ENCODE results near the gene AGBL2. TPM values are rescaled to one million over a fixed set of nuclear protein-coding genes. Genes with fewer than 3 reads are reported as not detected.

AGBL2 gene
- total RNA-seq, 2 experiments from 2014 or later = 2.0 to 8.4 TPM

GRCh38 chr11:47645500-47645899 lies 69.7 kb downstream of the AGBL2 start:
- intact Hi-C loops (cut with micrococcal nuclease; ENCODE audit: unreplicated experiment) = loop anchor here (10.0 kb wide), 1 partner anchor 469 kb away; no protein-coding TSS in a partner anchor
- H3K36me3 ChIP-seq (ENCODE audit: insufficient read depth, low read length) = 0 out of 2 replicates have a peak, but pooled peaks cover 3% of the 10 kb centered on the region
- ChIA-PET CTCF (ENCODE audit: unreplicated experiment) (no interaction called here), POLR2A (no interaction called here)
- TF ChIP-seq, protein P1, sequence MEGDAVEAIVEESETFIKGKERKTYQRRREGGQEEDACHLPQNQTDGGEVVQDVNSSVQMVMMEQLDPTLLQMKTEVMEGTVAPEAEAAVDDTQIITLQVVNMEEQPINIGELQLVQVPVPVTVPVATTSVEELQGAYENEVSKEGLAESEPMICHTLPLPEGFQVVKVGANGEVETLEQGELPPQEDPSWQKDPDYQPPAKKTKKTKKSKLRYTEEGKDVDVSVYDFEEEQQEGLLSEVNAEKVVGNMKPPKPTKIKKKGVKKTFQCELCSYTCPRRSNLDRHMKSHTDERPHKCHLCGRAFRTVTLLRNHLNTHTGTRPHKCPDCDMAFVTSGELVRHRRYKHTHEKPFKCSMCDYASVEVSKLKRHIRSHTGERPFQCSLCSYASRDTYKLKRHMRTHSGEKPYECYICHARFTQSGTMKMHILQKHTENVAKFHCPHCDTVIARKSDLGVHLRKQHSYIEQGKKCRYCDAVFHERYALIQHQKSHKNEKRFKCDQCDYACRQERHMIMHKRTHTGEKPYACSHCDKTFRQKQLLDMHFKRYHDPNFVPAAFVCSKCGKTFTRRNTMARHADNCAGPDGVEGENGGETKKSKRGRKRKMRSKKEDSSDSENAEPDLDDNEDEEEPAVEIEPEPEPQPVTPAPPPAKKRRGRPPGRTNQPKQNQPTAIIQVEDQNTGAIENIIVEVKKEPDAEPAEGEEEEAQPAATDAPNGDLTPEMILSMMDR (conservative IDR thresholded peaks at IDR 0.05; ENCODE audit: low read length) = no peak
- no peak for TF ChIP-seq EZH2phosphoT487 (IDR thresholded peaks at IDR 0.05; ENCODE audit: borderline replicate concordance, low read depth, low read length)
- H3K4me2 ChIP-seq (ENCODE audit: low read length) = no peak overlapping the region
- H3K4me3 ChIP-seq (ENCODE audit: low read depth, low read length, poor library complexity, severe bottlenecking) = no peak overlapping the region
- BruUV-seq (replicated peaks) = no TSS peak
- no peak overlapping the region for H2AFZ ChIP-seq (ENCODE audit: low read length)
- H3K27ac ChIP-seq (ENCODE audit: low read depth, low read length, poor library complexity, severe bottlenecking) = no peak overlapping the region
- no peaks in the 10 kb centered on the region for H3K9me3 ChIP-seq (ENCODE audit: low read length)
- H3K9me2 ChIP-seq (ENCODE audit: insufficient read depth, low read length) = no peaks in the 10 kb centered on the region
- peaks cover 20% of the 10 kb centered on the region for H3K4me1 ChIP-seq (ENCODE audit: insufficient read depth, low read length, poor library complexity, severe bottlenecking)
- DNase-seq (ENCODE audit: low spot score) = no peak
- no peaks in the 10 kb centered on the region for H4K20me1 ChIP-seq (ENCODE audit: insufficient read depth, low read length)
- peaks cover 16% of the 10 kb centered on the region for H3K79me2 ChIP-seq (ENCODE audit: insufficient read depth, low read depth, low read length)

DNA sequence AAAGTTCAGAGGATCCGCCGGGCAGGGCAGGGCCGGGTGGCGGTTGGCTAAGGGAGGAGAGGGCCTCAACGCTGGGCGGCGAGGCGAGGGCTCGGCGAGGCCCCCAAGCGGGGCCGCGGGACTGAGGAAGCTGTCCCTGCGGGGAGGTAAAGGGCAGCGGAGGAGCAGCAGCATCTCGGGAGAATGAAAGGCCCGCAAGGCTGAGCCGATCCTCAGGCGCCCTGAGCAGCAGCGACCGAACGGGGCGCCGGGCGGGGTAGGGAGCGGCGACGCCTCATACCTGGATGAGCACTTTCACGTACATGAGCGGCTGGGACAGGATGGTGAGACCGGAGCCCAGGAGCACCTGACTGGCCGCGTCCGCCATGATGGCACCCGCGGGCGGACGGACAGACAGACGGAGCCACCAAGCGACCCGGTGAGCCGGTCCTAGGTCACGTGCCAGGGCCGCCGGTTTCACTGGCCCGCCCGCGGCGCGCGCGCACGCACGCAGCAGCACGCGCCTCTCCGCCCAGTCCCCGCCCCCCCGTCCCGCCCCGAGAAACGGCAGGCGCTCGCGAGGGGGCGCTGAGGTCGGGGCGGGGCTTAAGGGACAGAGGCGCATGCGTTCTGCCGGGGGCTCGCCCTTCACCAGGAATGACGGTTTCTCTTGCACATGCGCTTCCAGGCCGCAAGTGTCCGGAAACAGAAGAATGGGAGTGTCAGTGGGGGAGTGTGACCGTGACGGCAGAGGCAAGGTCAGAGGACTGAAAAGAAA lies 72.9 kb downstream of the AGBL2 start, which contains the start of gene MTCH2:
Gene MTCH2, minus strand, starts transcription at position 461 of the 757 bp plus-strand sequence. Its CDS starts 94 bp downstream, at position 367.
- peak within 1 kb of the TSS; percentile 89 for H3K4me3 ChIP-seq (ENCODE audit: low read depth, low read length, poor library complexity, severe bottlenecking)
- CTCF ChIA-PET (ENCODE audit: unreplicated experiment) = interaction anchor here (0.6 kb wide), 1 partner anchor 189 kb away, joined by 3 read pairs; no protein-coding TSS in a partner anchor
- intact Hi-C loops (cut with micrococcal nuclease; ENCODE audit: unreplicated experiment) = loop anchor here (1.0 to 10.0 kb wide), 5 partner anchors 63 to 473 kb away; partner anchors contain the start of genes AGBL2, FNBP4, KBTBD4 and NDUFS3

More for the DNA sequence above, 72.9 kb downstream of the AGBL2 start, which contains the start of gene MTCH2:
- Histone ChIP-seq H4K20me1 (ENCODE audit: insufficient read depth, low read length) (no peaks in the 10 kb centered on the region), H3K9me3 (ENCODE audit: low read length) (no peaks in the 10 kb centered on the region), H2AFZ (ENCODE audit: low read length) (peak within 1 kb of the TSS; percentile 45), H3K79me2 (ENCODE audit: insufficient read depth, low read depth, low read length) (peaks cover 34% of the 10 kb centered on the region), H3K4me2 (ENCODE audit: low read length) (peak within 1 kb of the TSS; percentile 93), H3K4me1 (ENCODE audit: insufficient read depth, low read length, poor library complexity, severe bottlenecking) (peaks cover 21% of the 10 kb centered on the region), H3K9me2 (ENCODE audit: insufficient read depth, low read length) (no peaks in the 10 kb centered on the region), H3K27ac (ENCODE audit: low read depth, low read length, poor library complexity, severe bottlenecking) (peak within 1 kb of the TSS; percentile 75), H3K36me3 (ENCODE audit: insufficient read depth, low read length) (peaks cover 32% of the 10 kb centered on the region)
- POLR2A ChIA-PET = interaction anchor here (0.7 to 1.5 kb wide), 3 partner anchors 48 to 1355 kb away, joined by 3 to 4 read pairs (median 3); no protein-coding TSS in a partner anchor
- no TSS peak for BruUV-seq (replicated peaks)
- DNase-seq (ENCODE audit: low spot score) = peak; percentile 98
- TF ChIP-seq EZH2phosphoT487 (IDR thresholded peaks at IDR 0.05; ENCODE audit: borderline replicate concordance, low read depth, low read length) = no peak
- TF ChIP-seq, protein P1 (conservative IDR thresholded peaks at IDR 0.05; ENCODE audit: low read length) = 0 out of 2 replicates have a peak, but pooled peaks have one; percentile 43
